ENCODE measurements around the gene CAMK2D.

Gene CAMK2D

DNA sequence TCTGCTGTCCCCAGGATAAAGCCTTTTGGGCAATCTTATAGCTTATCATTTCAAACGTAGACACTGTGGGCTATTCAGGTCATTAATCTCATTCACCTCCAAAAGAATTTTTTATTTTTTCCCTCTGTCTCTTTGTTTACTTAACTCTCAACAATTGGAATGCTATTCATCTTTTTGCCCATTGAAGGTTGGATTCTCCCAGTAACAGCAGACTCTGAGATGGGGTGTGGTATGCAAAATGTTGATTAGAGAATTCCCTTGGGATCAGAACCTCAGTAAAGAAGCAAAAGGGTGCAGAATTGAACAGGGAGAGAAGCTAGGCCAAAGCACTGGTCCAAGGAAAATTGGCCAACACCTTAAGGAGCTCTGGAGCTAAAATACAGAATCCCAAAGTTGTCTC lies 60.4 kb downstream of the CAMK2D start:
- TF ChIP-seq, protein P1, sequence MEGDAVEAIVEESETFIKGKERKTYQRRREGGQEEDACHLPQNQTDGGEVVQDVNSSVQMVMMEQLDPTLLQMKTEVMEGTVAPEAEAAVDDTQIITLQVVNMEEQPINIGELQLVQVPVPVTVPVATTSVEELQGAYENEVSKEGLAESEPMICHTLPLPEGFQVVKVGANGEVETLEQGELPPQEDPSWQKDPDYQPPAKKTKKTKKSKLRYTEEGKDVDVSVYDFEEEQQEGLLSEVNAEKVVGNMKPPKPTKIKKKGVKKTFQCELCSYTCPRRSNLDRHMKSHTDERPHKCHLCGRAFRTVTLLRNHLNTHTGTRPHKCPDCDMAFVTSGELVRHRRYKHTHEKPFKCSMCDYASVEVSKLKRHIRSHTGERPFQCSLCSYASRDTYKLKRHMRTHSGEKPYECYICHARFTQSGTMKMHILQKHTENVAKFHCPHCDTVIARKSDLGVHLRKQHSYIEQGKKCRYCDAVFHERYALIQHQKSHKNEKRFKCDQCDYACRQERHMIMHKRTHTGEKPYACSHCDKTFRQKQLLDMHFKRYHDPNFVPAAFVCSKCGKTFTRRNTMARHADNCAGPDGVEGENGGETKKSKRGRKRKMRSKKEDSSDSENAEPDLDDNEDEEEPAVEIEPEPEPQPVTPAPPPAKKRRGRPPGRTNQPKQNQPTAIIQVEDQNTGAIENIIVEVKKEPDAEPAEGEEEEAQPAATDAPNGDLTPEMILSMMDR (IDR thresholded peaks at IDR 0.05; ENCODE audit: insufficient read depth, low read depth, low read length, missing control alignments): no peak
- no peak for DNase-seq (ENCODE audit: low read depth)
- no peak overlapping the region for H3K4me3 ChIP-seq (ENCODE audit: low read length)

DNA sequence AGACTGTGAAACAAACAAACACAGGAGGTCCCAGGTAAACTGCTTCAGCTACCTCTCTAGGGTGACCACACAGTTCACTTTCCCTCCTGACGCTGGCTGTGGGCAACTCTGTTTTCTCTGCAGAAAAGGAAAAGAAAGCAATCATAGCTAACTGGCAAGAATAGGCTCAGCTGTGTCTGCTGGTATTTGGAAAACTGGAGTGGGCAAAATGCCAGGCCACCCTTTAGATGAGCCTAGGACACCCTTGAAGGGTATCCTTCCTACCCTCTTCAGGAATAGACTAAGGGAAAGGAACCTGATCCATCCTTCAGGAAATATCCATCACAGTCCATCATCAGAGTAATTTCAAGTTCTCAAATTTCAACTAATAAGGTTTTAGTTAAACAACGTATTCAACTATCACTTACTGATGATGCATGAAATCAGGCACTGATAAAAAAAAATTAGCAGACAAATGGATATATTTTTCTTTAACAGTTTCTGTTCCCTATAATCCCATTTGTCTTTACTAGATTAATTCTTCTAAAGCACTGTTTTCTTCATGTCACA lies 60.9 kb downstream of the CAMK2D start:
- TF ChIP-seq, protein P1 (IDR thresholded peaks at IDR 0.05; ENCODE audit: insufficient read depth, low read depth, low read length, missing control alignments): no peak
- no peak for DNase-seq (ENCODE audit: low read depth)
- H3K4me3 ChIP-seq (ENCODE audit: low read length): no peak overlapping the region

DNA sequence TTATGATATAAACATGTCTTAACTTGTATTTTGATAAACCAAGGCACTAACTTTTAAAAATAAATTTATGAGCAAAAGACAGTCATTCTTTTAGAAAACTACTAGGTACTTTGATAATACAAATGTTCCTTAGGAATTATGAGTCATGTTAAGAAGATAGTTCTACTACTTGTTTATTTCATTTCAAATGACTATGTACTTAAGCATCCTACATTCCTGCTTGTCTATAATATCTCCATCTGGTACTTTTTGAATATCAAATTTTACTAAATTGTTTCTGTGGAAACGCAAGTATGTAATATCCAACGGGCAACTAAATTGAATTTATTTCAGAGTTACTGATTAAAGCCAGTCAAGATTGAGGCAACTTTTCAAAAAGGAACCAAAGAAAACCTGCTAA lies 61.8 kb downstream of the CAMK2D start:
- H3K4me3 ChIP-seq (ENCODE audit: low read length): no peak overlapping the region
- DNase-seq (ENCODE audit: low read depth): peak; percentile 7
- TF ChIP-seq, protein P1 (IDR thresholded peaks at IDR 0.05; ENCODE audit: insufficient read depth, low read depth, low read length, missing control alignments): no peak

DNA sequence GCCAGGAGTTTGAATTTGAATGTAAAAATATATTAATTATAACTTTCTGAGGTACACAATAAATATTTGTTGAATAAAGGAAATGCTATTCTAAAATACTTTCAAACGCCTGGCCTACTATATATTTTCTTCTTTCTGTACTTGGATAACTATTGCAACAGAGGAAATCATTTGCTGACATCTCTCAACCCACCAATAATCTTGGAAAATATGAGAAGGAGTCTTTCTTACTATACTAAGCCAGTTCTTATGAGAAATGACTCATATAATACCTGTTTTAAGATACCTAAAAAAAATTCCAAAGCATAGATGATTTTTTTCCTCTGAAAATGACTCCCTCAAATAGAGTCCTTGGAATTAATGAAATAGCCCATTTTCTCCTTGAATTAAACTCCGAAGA lies 64.1 kb downstream of the CAMK2D start:
- no peak overlapping the region for H3K4me3 ChIP-seq (ENCODE audit: low read length)
- TF ChIP-seq, protein P1 (IDR thresholded peaks at IDR 0.05; ENCODE audit: insufficient read depth, low read depth, low read length, missing control alignments): no peak
- DNase-seq (ENCODE audit: low read depth): no peak

DNA sequence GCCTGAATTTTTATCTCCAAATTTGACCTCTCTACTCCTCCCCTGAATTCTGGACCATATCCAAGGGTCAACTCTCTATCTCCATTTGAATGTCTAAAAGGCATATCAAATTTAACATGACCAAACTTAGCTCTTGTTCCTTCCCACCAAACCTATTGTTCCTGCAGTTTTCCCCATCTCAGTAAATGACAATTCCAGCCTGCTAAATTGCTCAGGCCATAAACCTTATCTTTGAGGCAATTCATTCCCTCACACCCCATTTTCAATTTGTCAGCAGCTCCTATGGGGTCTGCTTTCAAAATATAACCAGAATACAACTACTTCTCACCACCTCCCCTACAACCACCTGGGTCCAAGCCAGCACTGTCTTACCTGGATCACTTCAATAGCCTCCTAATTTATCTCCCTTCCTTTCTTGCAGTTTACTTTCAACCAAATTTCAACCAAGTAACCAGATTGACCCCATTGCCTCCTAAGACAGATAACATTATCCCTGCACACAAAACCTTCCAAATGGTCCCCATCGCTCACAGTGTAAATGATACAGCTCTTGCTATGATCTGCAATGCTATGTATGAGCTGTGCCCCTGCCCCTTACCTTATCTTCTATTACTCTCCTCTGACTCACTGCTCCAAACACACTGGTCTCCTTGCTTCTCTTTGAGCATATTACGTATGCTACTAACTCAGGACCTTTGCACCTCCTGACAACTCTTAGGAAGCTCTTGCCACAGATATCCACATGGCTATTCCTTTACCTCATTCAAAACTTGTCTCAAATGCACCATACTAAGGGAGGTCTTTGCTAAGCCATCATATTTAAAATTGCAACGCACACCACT lies 66.0 kb downstream of the CAMK2D start:
- DNase-seq (ENCODE audit: low read depth): peak; percentile 7
- H3K4me3 ChIP-seq (ENCODE audit: low read length): no peak overlapping the region
- TF ChIP-seq, protein P1 (IDR thresholded peaks at IDR 0.05; ENCODE audit: insufficient read depth, low read depth, low read length, missing control alignments): no peak

DNA sequence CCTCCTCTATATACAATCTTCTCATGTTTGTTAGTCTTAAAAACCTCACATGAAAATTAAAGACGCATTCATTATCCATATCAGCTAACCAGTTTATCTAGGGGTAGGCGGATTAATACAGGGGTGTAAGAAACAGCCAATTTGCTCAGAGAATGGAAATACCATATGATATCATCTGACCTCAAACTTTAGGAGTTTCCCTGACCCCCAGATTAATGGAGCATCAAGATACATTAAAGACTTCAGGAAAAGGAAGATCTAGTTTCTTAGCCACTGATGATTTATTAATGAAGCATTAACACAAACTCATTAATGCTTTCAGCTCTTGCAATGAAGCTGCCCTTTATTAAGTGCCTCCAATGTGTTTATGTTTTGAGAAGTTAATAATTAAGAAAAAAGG lies 67.5 kb downstream of the CAMK2D start:
- no peak for DNase-seq (ENCODE audit: low read depth)
- no peak overlapping the region for H3K4me3 ChIP-seq (ENCODE audit: low read length)
- TF ChIP-seq, protein P1 (IDR thresholded peaks at IDR 0.05; ENCODE audit: insufficient read depth, low read depth, low read length, missing control alignments): no peak

Measured in epithelial cell of esophagus (primary cell).